GM18502 (cell line): ENCODE results near the gene TPCN1.
A peak's percentile ranks its signal among the peaks of the same experiment; 100 is the strongest.

Experiments
- ATAC-seq: cut with Tn5 transposase; IDR thresholded peaks from one replicate; pipeline ENCODE4 v1.9.1; 2021; ENCODE audit warnings: mild to moderate bottlenecking; ENCODE audit not compliant: unreplicated experiment, poor library complexity

The TPCN1 gene

GRCh38 chr12:113221997-113222729 is 899 bp downstream of the TPCN1 start:
- ATAC-seq = no peak

GRCh38 chr12:113222730-113223531 is 1.7 kb downstream of the TPCN1 start:
- ATAC-seq = no peak

GRCh38 chr12:113224955-113225354 is 3.7 kb downstream of the TPCN1 start:
- no peak for ATAC-seq

- no peak for ATAC-seq
Measured at GRCh38 chr12:113226696-113227568, 5.7 kb downstream of the TPCN1 start.

GRCh38 chr12:113227686-113228391 is 6.6 kb downstream of the TPCN1 start:
- no peak for ATAC-seq

GRCh38 chr12:113228394-113229028 is 7.2 kb downstream of the TPCN1 start:
- ATAC-seq = no peak

- ATAC-seq = peak; percentile 5
Measured at GRCh38 chr12:113230315-113231234, 9.3 kb downstream of the TPCN1 start.

GRCh38 chr12:113231235-113232088 is 10.2 kb downstream of the TPCN1 start:
- ATAC-seq = no peak

- no peak for ATAC-seq
Measured at GRCh38 chr12:113232089-113232839, 11.0 kb downstream of the TPCN1 start.

GRCh38 chr12:113232840-113233585 is 11.7 kb downstream of the TPCN1 start:
- ATAC-seq = peak; percentile 72

GRCh38 chr12:113233967-113234366 is 12.7 kb downstream of the TPCN1 start:
- no peak for ATAC-seq

GRCh38 chr12:113234483-113234882 is 13.2 kb downstream of the TPCN1 start:
- no peak for ATAC-seq

GRCh38 chr12:113235976-113236375 is 14.7 kb downstream of the TPCN1 start:
- ATAC-seq = no peak

- ATAC-seq = no peak
Measured at GRCh38 chr12:113236539-113237399, 15.5 kb downstream of the TPCN1 start.

- no peak for ATAC-seq
Measured at GRCh38 chr12:113237748-113238147, 16.5 kb downstream of the TPCN1 start.
